GM06990 (cell line): Measurements from ENCODE around the gene ANKRD24.
"Not testable (repeated sequence)": the region's sequence is repeated elsewhere in the genome, so short reads cannot be mapped to it uniquely, and the experiment has no call there.

ENCODE experiments used
- DNase-seq: peaks from one replicate; pipeline ENCODE4 v3.0.0-alpha.2; 2011; ENCODE audit not compliant: insufficient read length; ENCODE audit errors: extremely low read depth
- H3K27me3 ChIP-seq: replicated peaks from 2 replicates; pipeline ENCODE4 v1.6.0; 2011; ENCODE audit warnings: low read length; ENCODE audit not compliant: control insufficient read depth, insufficient read depth
- H3K36me3 ChIP-seq: 2 replicates; pipeline ENCODE4 v1.5.1; 2011; ENCODE audit warnings: low read length; ENCODE audit not compliant: control insufficient read depth, insufficient read depth
- H3K4me3 ChIP-seq: replicated peaks from 2 replicates; pipeline ENCODE4 v1.5.1; 2011; ENCODE audit warnings: low read depth, mild to moderate bottlenecking, control low read depth, low read length
- TF ChIP-seq, protein P1 (sequence below): IDR thresholded peaks from 2 replicates; pipeline ENCODE4 v1.5.1; 2011; ENCODE audit warnings: low read length, control low read depth, mild to moderate bottlenecking, inconsistent platforms; ENCODE audit not compliant: insufficient read depth, poor library complexity, severe bottlenecking

Gene ANKRD24

DNA sequence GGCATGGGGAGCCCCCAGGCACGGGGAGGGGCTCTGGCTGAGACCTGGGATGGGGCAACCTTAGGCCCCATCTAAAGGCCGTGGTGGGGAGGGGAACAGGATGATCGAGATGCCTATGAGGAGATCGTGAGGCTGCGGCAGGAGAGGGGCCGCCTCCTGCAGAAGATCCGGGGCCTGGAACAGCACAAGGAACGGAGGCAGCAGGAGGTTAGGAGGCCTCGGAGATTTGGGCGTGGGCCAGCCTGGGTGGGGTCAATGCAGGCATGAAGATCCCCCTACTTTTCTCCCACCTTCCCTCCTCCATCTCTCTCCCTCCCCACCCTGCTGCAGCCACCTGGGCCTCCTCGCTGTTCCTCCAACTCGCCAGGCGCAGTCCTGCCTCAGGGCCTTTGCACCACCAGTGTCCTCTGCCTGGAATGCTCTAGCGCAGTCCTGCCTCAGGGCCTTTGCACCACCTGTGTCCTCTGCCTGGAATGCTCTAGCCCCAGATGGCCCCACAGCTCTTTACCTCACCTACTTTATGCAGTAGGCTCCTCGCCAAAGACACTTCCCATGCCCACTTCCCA lies 27.8 kb downstream of the ANKRD24 start:
- no peak for DNase-seq
- Histone ChIP-seq H3K4me3 (no peak overlapping the region), H3K36me3 (no peaks in the 10 kb centered on the region), H3K27me3 (no peaks in the 10 kb centered on the region)
- TF ChIP-seq, protein P1, sequence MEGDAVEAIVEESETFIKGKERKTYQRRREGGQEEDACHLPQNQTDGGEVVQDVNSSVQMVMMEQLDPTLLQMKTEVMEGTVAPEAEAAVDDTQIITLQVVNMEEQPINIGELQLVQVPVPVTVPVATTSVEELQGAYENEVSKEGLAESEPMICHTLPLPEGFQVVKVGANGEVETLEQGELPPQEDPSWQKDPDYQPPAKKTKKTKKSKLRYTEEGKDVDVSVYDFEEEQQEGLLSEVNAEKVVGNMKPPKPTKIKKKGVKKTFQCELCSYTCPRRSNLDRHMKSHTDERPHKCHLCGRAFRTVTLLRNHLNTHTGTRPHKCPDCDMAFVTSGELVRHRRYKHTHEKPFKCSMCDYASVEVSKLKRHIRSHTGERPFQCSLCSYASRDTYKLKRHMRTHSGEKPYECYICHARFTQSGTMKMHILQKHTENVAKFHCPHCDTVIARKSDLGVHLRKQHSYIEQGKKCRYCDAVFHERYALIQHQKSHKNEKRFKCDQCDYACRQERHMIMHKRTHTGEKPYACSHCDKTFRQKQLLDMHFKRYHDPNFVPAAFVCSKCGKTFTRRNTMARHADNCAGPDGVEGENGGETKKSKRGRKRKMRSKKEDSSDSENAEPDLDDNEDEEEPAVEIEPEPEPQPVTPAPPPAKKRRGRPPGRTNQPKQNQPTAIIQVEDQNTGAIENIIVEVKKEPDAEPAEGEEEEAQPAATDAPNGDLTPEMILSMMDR = no peak

DNA sequence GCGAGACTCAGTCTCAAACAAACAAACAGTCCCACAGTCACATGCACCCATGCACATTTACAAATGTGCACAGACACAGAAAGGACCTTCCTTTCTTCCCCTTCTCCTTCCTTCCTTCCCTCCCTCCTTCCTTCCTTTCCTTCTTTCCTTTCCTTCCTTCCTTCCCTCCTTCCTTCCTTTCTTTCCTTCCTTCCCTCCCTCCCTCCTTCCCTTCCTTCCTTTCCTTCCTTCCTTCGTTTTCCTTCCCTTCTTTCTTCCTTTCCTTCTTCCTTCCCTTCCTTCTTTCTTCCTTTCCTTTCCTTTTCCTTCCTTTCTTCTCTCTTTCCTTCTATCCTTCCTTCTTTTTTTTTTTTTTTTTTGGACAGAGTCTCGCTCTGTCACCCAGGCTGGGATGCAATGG lies 30.6 kb downstream of the ANKRD24 start:
- H3K4me3 ChIP-seq = no peak overlapping the region
- TF ChIP-seq, protein P1 = no peak

DNA sequence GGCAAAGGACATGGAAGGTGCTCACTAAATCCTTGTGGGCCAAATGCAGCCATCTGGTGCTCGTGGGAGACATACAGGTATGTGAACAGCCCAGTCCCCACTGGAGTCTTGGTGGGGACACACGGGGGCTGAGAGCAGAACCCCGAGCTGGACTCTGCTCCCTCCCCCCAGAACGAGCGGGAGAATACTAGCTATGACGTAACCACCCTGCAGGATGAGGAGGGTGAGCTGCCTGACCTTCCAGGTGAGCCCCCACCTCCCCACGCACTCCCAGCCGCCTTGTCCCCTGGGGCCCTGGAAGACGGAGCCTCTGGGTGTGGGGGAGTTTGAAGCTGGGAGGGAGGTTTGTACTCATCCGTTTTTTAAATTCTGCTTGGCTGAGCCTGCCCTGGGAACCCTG lies 33.3 kb downstream of the ANKRD24 start:
- no peaks in the 10 kb centered on the region for H3K27me3 ChIP-seq
- no peaks in the 10 kb centered on the region for H3K36me3 ChIP-seq
- no peak for DNase-seq
- TF ChIP-seq, protein P1 = no peak
- H3K4me3 ChIP-seq = no peak overlapping the region

More for the DNA sequence above, 30.6 kb downstream of the ANKRD24 start:
- Histone ChIP-seq H3K36me3 (no peaks in the 10 kb centered on the region), H3K27me3 (no peaks in the 10 kb centered on the region)
- no peak for DNase-seq

DNA sequence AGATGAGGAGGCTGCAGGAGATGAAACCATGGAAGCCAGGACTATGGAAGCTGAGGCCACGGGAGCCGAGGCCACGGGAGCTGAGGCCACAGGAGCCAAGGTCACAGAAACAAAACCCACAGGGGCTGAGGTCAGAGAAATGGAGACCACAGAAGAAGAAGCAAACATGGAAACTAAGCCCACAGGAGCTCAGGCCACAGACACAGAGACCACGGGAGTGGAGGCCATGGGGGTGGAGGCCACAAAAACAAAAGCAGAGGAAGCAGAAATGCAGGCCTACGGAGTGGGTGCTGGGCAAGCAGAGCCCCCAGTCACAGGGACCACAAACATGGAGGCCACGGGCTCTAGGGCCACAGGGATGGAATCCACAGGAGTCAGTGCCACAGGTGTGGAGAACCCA lies 34.4 kb downstream of the ANKRD24 start:
- TF ChIP-seq, protein P1 = no peak
- Histone ChIP-seq H3K27me3 (no peaks in the 10 kb centered on the region), H3K36me3 (no peaks in the 10 kb centered on the region), H3K4me3 (no peak overlapping the region)
- no peak for DNase-seq

DNA sequence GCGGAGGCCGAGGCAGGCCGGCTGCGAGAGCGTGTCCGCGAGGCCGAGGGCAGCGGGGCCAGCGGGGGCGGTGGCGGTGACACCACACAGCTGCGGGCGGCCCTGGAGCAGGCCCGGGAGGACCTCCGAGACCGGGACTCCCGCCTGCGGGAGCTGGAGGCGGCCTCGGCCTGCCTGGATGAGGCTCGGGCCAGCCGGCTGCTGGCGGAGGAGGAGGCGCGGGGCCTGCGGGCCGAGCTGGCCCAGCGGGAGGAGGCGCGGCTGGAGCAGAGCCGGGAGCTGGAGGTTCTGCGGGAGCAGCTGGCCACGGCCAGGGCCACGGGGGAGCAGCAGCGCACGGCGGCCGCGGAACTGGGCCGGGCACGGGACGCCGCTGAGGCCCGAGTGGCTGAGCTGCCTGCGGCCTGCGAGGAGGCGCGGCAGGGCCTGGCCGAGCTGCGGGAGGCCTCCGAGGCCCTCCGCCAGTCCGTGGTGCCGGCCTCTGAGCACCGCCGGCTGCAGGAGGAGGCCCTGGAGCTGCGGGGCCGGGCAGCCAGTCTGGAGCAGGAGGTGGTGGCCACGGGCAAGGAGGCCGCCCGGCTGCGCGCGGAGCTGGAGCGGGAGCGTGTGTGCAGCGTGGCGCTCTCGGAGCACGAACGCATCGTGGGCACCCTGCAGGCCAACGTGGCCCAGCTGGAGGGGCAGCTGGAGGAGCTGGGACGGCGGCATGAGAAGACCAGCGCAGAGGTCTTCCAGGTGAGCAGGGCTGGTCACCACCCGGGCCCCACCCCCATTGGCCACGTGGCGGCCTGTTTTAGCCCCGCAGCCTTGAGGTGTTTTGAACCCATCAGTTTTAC lies 35.2 kb downstream of the ANKRD24 start:
- Histone ChIP-seq H3K36me3 (no peaks in the 10 kb centered on the region), H3K27me3 (no peaks in the 10 kb centered on the region), H3K4me3 (no peak overlapping the region)
- no peak for DNase-seq
- TF ChIP-seq, protein P1 = no peak

DNA sequence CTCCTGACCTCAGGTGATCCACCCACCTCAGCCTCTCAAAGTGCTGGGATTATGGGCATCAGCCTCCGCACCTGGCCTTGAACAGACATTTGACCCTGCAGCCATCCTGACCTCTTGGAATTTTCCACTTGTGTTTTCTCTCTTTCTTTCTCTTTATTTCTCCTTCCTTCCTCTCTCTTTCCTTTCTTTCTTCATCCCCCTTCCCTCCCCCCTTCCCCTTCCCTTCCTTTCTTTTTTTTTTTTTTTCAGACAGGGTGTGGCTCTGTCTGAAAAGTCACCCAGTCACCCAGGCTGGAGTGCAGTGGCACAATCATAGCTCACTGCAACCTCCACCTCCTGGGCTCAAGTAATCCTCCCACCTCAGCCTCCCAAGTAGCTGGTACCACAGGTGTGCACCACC lies 36.0 kb downstream of the ANKRD24 start:
- DNase-seq, H3K27me3 ChIP-seq, H3K4me3 ChIP-seq, H3K36me3 ChIP-seq: not testable (repeated sequence)
